B cell (primary cell): ENCODE results near the gene HLA-DMA.

Experiments
- CTCF ChIP-seq: fragments of 200-600 bp; IDR thresholded peaks from one replicate; pipeline ENCODE4 v1.8.0; 2022; ENCODE audit warnings: antibody characterized with exemption, mild to moderate bottlenecking
- EZH2 ChIP-seq: IDR thresholded peaks from 2 replicates; pipeline ENCODE4 v1.6.1; 2012; ENCODE audit warnings: borderline replicate concordance, low read depth, mild to moderate bottlenecking, moderate library complexity, low read length; ENCODE audit not compliant: insufficient read depth, poor library complexity, severe bottlenecking

- TF ChIP-seq CTCF = peak; percentile 46
- TF ChIP-seq EZH2 = no peak
Measured at GRCh38 chr6:32954986-32955802, 2.3 kb upstream of the HLA-DMA start.
